IMR-90 (cell line): ENCODE results near the gene CNTN5. TPM values are rescaled to one million over a fixed set of nuclear protein-coding genes. Genes with fewer than 3 reads are reported as not detected.
"Not testable (repeated sequence)": the region's sequence is repeated elsewhere in the genome, so short reads cannot be mapped to it uniquely, and the experiment has no call there.

Source experiments
- ATAC-seq: fragments of 200-7000 bp; cut with Tn5 transposase; 2 replicates; pipeline ENCODE4 v1.9.1; 2020; ENCODE audit warnings: low read depth, mild to moderate bottlenecking, moderate library complexity
- BruUV-seq: library from RNA; stranded (reverse); fragments of 400-500 nt; replicated peaks from 2 replicates; lab custom pipeline; 2021; lab: Mats Ljungman, UMichigan
- CTCF ChIA-PET: fragments of 300-600 bp; formaldehyde crosslinking; extraction: SDS; loops from one replicate; lab custom pipeline; 2021; ENCODE audit warnings: antibody characterized with exemption; lab: Yijun Ruan, JAX
- POLR2A ChIA-PET: fragments of 300-600 bp; sonication (Branson Sonifier 250); formaldehyde crosslinking; loops from one replicate; lab custom pipeline; 2022; ENCODE audit warnings: antibody characterized with exemption; ENCODE audit not compliant: unreplicated experiment; lab: Charles Lee
- DNase-seq: peaks from one replicate; pipeline ENCODE4 v3.0.0; 2013
- H2AFZ ChIP-seq: replicated peaks from 2 replicates; pipeline ENCODE3; 2013; ENCODE audit warnings: low read length, mild to moderate bottlenecking; ENCODE audit not compliant: poor library complexity
- H2AK5ac ChIP-seq: 2 replicates; pipeline ENCODE4 v1.6.1; 2013; ENCODE audit warnings: low read depth, low read length, inconsistent platforms
- H2AK9ac ChIP-seq: replicated peaks from 2 replicates; pipeline ENCODE3; 2013; ENCODE audit warnings: mild to moderate bottlenecking, low read depth, low read length, moderate library complexity; ENCODE audit not compliant: poor library complexity
- H2BK120ac ChIP-seq: 2 replicates; pipeline ENCODE4 v1.6.1; 2013; ENCODE audit warnings: low read depth, low read length, inconsistent platforms
- H2BK15ac ChIP-seq: 3 replicates; pipeline ENCODE4 v1.6.1; 2013; ENCODE audit warnings: low read depth, low read length, inconsistent platforms
- H2BK20ac ChIP-seq: 2 replicates; pipeline ENCODE4 v1.6.1; 2013; ENCODE audit warnings: low read depth, mild to moderate bottlenecking, inconsistent platforms, low read length, moderate library complexity
- H2BK5ac ChIP-seq: 2 replicates; pipeline ENCODE4 v1.6.1; 2013; ENCODE audit warnings: mild to moderate bottlenecking, low read depth, low read length, inconsistent platforms; ENCODE audit not compliant: poor library complexity, severe bottlenecking
- H3K14ac ChIP-seq: replicated peaks from 2 replicates; pipeline ENCODE4 v1.6.1; 2013; ENCODE audit warnings: low read depth, low read length, inconsistent platforms
- H3K18ac ChIP-seq: 2 replicates; pipeline ENCODE4 v1.6.1; 2013; ENCODE audit warnings: low read depth, low read length, control low read depth
- H3K23ac ChIP-seq: 2 replicates; pipeline ENCODE4 v1.6.1; 2013; ENCODE audit warnings: low read depth, low read length, inconsistent platforms
- H3K27ac ChIP-seq: 2 replicates; pipeline ENCODE4 v1.5.1; 2013; ENCODE audit warnings: mild to moderate bottlenecking, control low read depth, low read length; ENCODE audit not compliant: insufficient read depth
- H3K27me3 ChIP-seq: 2 replicates; pipeline ENCODE4 v1.6.1; 2013; ENCODE audit warnings: low read length; ENCODE audit not compliant: control insufficient read depth, insufficient read depth
- H3K36me3 ChIP-seq: 2 replicates; pipeline ENCODE4 v1.6.1; 2013; ENCODE audit warnings: low read length, mixed read lengths; ENCODE audit not compliant: control insufficient read depth, insufficient read depth
- H3K4ac ChIP-seq: 2 replicates; pipeline ENCODE4 v1.6.1; 2013; ENCODE audit warnings: low read depth, low read length, inconsistent platforms
- H3K4me1 ChIP-seq: 2 replicates; pipeline ENCODE4 v1.6.1; 2013; ENCODE audit warnings: low read length, mixed read lengths; ENCODE audit not compliant: control insufficient read depth, insufficient read depth
- H3K4me2 ChIP-seq: 2 replicates; pipeline ENCODE4 v1.6.1; 2013; ENCODE audit warnings: low read depth, mild to moderate bottlenecking, control low read depth, low read length, moderate library complexity
- H3K4me3 ChIP-seq: 2 replicates; pipeline ENCODE4 v1.5.1; 2013; ENCODE audit warnings: low read depth, mild to moderate bottlenecking, control low read depth, low read length, moderate library complexity; ENCODE audit not compliant: insufficient read depth
- H3K56ac ChIP-seq: 2 replicates; pipeline ENCODE4 v1.6.1; 2013; ENCODE audit warnings: low read length, inconsistent platforms; ENCODE audit not compliant: insufficient read depth; ENCODE audit errors: extremely low read depth
- H3K79me1 ChIP-seq, 2 experiments: 2 replicates each; pipeline ENCODE4 v1.6.1; 2013; ENCODE audit warnings: low read length in 2 of 2, inconsistent platforms in 1 of 2, low read depth in 1 of 2
- H3K9ac ChIP-seq: 2 replicates; pipeline ENCODE4 v1.6.1; 2013; ENCODE audit warnings: low read depth, low read length, control low read depth
- H3K9me1 ChIP-seq: 2 replicates; pipeline ENCODE4 v1.6.1; 2013; ENCODE audit warnings: low read length, inconsistent platforms; ENCODE audit not compliant: insufficient read depth
- H3K9me3 ChIP-seq: 2 replicates; pipeline ENCODE4 v1.6.1; 2013; ENCODE audit warnings: low read length; ENCODE audit not compliant: control insufficient read depth, insufficient read depth
- H4K20me1 ChIP-seq: 2 replicates; pipeline ENCODE4 v1.6.1; 2013; ENCODE audit warnings: low read length, inconsistent platforms; ENCODE audit not compliant: insufficient read depth
- H4K5ac ChIP-seq: 2 replicates; pipeline ENCODE4 v1.6.1; 2013; ENCODE audit warnings: mild to moderate bottlenecking, low read depth, low read length, control low read depth
- H4K8ac ChIP-seq, 2 experiments: 2 replicates each; pipeline ENCODE4 v1.6.1; 2013; ENCODE audit warnings: low read depth in 2 of 2, low read length in 2 of 2, control low read depth in 1 of 2, inconsistent platforms in 1 of 2
- H4K91ac ChIP-seq: 2 replicates; pipeline ENCODE4 v1.6.1; 2013; ENCODE audit warnings: low read depth, low read length, inconsistent platforms; ENCODE audit not compliant: insufficient read depth
- NFE2L2 ChIP-seq: fragments of 150-350 bp; IDR thresholded peaks from 2 replicates; pipeline ENCODE4 v1.6.1; 2016; ENCODE audit warnings: low read depth, mild to moderate bottlenecking, low read length
- POLR2A ChIP-seq: IDR thresholded peaks from 2 replicates; pipeline ENCODE4 v1.6.1; 2012; ENCODE audit warnings: mild to moderate bottlenecking, low read depth, low read length
- WGBS, 2 experiments: methylation state at CpG; one replicate each; pipeline versions ENCODE4 v1.1.5 to v1.1.7; 2013; ENCODE audit warnings: missing lambda C conversion rate in 2 of 2; ENCODE audit not compliant: insufficient read length in 1 of 2; ENCODE audit errors: extremely low coverage in 2 of 2; 5-methylcytosine and 5-hydroxymethylcytosine counted together
- dilution Hi-C: fragments of 300-500 bp; cut with HindIII; formaldehyde crosslinking; loops from one replicate; pipeline ENCODE4 v1.14.3; 2018; ENCODE audit warnings: low sequenced_read_pairs; ENCODE audit not compliant: unreplicated experiment
- in situ Hi-C: fragments of 300-500 bp; cut with MboI; formaldehyde crosslinking; loops from 3 replicates; pipeline ENCODE4 v1.14.3; 2019; ENCODE audit warnings: low sequenced_read_pairs, inconsistent platforms, mixed read lengths
- intact Hi-C: fragments of 100-400 bp; cut with micrococcal nuclease; formaldehyde crosslinking; loops from 2 replicates; pipeline ENCODE4 v1.10.0; 2022
- polyA plus RNA-seq, 3 experiments: library from polyadenylated mRNA; depleted of rRNA; stranded (reverse); fragments of >200 nt; gene quantifications; 2 replicates each; pipeline ENCODE4 v1.2.3, GENCODE V29; 2012; ENCODE audit warnings: low replicate concordance in 1 of 3
- total RNA-seq: library from RNA; depleted of rRNA; stranded (reverse); fragments of >200 nt; gene quantifications from 2 replicates; pipeline ENCODE4 v1.2.3, GENCODE V29; 2012

CNTN5 gene
- total and polyA plus RNA-seq, 2 of the 4 experiments (the other 2 are of a cell fraction), result not detected

GRCh38 chr11:99822846-99823565 lies 802.3 kb downstream of the CNTN5 start:
- DNase-seq (peak; percentile 7), ATAC-seq (no peak)
- Histone ChIP-seq H3K4me3 (no peak overlapping the region), H3K56ac (no peak overlapping the region), H2AFZ (no peak overlapping the region), H2BK120ac (no peak overlapping the region), H2BK5ac (no peak overlapping the region), H3K36me3 (no peaks in the 10 kb centered on the region), H3K23ac (no peak overlapping the region), H2AK9ac (no peak overlapping the region), H4K8ac (no peak overlapping the region), H3K9ac (no peak overlapping the region), H4K5ac (no peak overlapping the region), H3K4ac (no peak overlapping the region), H3K14ac (no peak overlapping the region), H2BK15ac (no peak overlapping the region), H3K27me3 (no peaks in the 10 kb centered on the region), H4K20me1 (no peaks in the 10 kb centered on the region), H3K4me2 (no peak overlapping the region), H3K18ac (no peak overlapping the region), H3K9me1 (no peaks in the 10 kb centered on the region), H3K9me3 (no peaks in the 10 kb centered on the region), H4K91ac (no peak overlapping the region), H3K27ac (no peak overlapping the region), H3K4me1 (no peaks in the 10 kb centered on the region), H2BK20ac (no peak overlapping the region), H2AK5ac (no peak overlapping the region), H3K79me1 (no peaks in the 10 kb centered on the region)
- TF ChIP-seq POLR2A (no peak), NFE2L2 (0 out of 2 replicates have a peak, but pooled peaks have one; percentile 13)
- WGBS, 2 experiments, result no CpG with 5 or more reads among the region's 6 CpGs
- CTCF ChIA-PET, result no interaction called here
- dilution Hi-C loops (no loop called here), intact Hi-C loops (no loop called here), in situ Hi-C loops (no loop called here)
- POLR2A ChIA-PET, result no interaction called here
- BruUV-seq, result no TSS peak

DNA sequence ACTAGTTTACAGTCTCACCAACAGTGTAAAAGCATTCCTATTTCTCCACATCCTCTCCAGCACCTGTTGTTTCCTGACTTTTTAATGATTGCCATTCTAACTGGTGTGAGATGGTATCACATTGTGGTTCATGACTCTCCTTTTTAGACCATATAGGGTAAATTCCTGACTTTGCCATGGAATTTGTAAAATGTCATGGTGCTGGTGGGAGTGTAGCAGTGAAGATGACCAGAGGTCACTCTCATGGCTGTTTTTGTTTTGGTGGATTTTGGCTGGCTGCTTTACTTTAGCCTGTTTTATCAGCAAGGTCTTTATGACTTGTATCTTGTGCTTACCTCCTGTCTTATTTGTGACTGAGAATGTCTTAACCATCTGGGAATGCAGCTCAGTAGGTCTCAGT lies 816.0 kb downstream of the CNTN5 start:
- CTCF ChIA-PET, H4K8ac ChIP-seq, H2AK9ac ChIP-seq, H3K9me3 ChIP-seq, DNase-seq, H3K4me2 ChIP-seq, dilution Hi-C loops, H2BK20ac ChIP-seq, POLR2A ChIA-PET, H2BK120ac ChIP-seq, H3K79me1 ChIP-seq, H3K4me3 ChIP-seq, H2BK5ac ChIP-seq, H3K56ac ChIP-seq, H4K91ac ChIP-seq, H3K27ac ChIP-seq, H3K9ac ChIP-seq, H3K4me1 ChIP-seq, H3K23ac ChIP-seq, H2AFZ ChIP-seq, H3K18ac ChIP-seq, BruUV-seq, H3K14ac ChIP-seq, H4K20me1 ChIP-seq, H3K27me3 ChIP-seq, H2AK5ac ChIP-seq, H3K9me1 ChIP-seq, H2BK15ac ChIP-seq, H4K5ac ChIP-seq, ATAC-seq, H3K4ac ChIP-seq, intact Hi-C loops, H3K36me3 ChIP-seq, in situ Hi-C loops: not testable (repeated sequence)
